Stimulated activated CD4-positive, alpha-beta T cell treated with anti-CD3 and anti-CD28 coated beads, TNF-alpha, amount 100 ng/mL, for 1 hour (primary cell): ENCODE results near the gene ZNF467.
A peak's percentile ranks its signal among the peaks of the same experiment; 100 is the strongest.

Experiments
- DNase-seq, 3 donors: peaks; one replicate each; pipeline ENCODE4 v3.0.0-alpha.2; 2020; ENCODE audit warnings: low read depth in 3 of 3, low spot score in 1 of 3

ZNF467 gene, protein sequence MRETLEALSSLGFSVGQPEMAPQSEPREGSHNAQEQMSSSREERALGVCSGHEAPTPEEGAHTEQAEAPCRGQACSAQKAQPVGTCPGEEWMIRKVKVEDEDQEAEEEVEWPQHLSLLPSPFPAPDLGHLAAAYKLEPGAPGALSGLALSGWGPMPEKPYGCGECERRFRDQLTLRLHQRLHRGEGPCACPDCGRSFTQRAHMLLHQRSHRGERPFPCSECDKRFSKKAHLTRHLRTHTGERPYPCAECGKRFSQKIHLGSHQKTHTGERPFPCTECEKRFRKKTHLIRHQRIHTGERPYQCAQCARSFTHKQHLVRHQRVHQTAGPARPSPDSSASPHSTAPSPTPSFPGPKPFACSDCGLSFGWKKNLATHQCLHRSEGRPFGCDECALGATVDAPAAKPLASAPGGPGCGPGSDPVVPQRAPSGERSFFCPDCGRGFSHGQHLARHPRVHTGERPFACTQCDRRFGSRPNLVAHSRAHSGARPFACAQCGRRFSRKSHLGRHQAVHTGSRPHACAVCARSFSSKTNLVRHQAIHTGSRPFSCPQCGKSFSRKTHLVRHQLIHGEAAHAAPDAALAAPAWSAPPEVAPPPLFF

GRCh38 chr7:149773446-149774236 is at the start of gene ZNF467:
Gene ZNF467 (minus strand): TSS chr7:149773588. CDS start chr7:149771032, 2,556 bp downstream.
- DNase-seq, result peak in 1 of 3 donors; percentile 12

GRCh38 chr7:149822353-149822943 is 49.1 kb upstream of the ZNF467 start:
- no peak for DNase-seq

DNA sequence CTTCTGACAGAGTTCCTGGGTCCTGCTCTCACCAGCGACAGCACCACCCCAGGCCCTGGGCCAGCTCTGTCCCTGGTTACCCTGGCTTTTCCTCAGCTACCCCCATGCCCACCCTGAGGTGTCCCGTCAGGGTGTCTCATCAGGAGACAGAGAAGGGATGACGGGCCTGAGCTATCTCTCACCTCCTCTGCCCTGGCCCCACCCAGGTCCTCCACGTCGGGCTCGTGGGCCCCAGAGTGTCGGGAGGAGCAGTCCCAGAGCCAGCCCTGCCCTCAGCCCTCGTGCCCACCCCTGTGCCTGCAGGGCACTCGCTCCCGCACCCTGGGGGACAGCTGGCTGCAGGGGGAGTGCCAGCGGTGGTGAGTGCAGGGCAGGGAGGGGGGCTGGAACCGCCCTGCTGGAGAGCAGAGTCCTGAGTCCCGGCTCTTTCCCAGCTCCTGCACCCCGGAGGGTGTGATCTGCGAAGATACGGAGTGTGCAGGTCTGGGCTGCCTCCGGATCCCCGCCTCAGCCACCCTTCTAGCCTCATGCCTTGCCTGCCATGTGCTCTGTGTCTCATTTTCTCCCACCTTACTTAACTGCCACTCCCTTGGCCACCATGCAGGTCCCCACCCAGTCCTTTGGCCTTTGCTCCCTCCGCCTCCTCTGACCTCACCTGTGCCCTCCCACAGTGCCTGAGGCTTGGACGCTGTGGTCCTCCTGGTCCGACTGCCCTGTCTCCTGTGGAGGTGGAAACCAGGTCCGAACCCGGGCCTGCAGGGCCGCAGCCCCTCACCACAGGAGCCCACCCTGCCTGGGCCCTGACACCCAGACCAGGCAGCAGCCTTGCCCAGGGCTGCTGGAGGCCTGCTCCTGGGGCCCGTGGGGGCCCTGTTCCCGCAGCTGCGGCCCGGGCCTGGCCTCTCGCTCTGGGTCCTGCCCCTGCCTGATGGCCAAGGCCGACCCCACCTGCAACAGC is 48.1 kb upstream of the ZNF467 start:
- DNase-seq, result no peak

- no peak for DNase-seq
Observed at GRCh38 chr7:149820622-149821190, 47.3 kb upstream of the ZNF467 start.

DNA sequence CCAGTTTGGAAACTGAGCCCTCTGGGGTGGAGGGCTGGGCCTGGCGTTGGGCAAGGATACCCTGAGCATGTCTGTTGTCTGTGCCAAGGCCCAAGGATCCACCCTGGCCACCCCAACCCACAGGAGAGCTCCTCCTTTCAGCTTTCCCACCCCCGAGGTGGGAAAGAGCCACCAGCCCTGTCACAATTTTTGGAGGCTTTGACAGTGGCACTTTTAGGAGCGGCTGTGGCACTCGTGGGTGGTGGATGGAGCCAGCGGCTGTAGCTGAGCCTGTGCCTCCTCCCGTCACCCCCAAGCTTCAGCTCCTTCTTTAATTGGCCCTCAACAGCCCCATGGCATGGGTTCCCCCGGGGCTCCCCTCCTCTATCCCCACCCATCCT is 46.6 kb upstream of the ZNF467 start:
- DNase-seq, result no peak

GRCh38 chr7:149819141-149819960 is 46.0 kb upstream of the ZNF467 start:
- DNase-seq, result no peak

DNA sequence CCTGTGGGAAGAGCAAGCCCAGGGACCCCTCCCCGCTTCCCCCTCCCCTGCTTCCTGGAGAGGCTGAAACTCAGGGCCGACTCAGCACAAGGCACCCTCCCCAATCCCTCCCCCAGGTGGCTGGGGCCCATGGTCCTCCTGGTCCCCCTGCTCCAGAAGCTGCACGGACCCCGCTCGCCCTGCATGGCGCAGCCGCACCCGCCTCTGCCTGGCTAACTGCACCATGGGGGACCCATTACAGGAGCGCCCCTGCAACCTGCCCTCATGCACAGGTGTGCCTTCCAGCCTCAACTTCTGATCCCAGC is 45.1 kb upstream of the ZNF467 start:
- no peak for DNase-seq

- no peak for DNase-seq
Observed at GRCh38 chr7:149817836-149818535, 44.6 kb upstream of the ZNF467 start.

- no peak for DNase-seq
Observed at GRCh38 chr7:149817301-149817771, 43.9 kb upstream of the ZNF467 start.

- no peak for DNase-seq
Observed at GRCh38 chr7:149816794-149817193, 43.4 kb upstream of the ZNF467 start.

DNA sequence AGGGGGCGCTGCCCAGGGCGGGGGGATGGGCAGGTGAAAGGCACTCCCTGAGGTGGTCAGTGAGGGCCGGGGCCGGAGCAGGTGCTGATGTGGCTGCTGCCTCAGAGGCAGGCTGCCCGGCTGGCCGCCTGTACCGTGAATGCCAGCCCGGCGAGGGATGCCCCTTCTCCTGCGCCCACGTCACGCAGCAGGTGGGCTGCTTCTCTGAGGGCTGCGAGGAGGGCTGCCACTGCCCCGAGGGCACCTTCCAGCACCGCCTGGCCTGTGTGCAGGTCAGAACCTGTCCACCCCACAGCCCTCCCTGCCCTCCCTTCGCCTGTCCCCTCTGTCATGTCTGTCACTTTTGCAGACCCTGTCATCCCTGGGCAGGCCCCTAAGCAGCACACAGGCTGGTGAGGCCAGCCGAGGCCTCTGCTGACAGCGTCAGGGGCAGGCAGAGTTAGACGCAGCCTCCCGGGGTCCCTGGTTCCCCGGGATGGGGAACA is 42.9 kb upstream of the ZNF467 start:
- DNase-seq, result no peak

DNA sequence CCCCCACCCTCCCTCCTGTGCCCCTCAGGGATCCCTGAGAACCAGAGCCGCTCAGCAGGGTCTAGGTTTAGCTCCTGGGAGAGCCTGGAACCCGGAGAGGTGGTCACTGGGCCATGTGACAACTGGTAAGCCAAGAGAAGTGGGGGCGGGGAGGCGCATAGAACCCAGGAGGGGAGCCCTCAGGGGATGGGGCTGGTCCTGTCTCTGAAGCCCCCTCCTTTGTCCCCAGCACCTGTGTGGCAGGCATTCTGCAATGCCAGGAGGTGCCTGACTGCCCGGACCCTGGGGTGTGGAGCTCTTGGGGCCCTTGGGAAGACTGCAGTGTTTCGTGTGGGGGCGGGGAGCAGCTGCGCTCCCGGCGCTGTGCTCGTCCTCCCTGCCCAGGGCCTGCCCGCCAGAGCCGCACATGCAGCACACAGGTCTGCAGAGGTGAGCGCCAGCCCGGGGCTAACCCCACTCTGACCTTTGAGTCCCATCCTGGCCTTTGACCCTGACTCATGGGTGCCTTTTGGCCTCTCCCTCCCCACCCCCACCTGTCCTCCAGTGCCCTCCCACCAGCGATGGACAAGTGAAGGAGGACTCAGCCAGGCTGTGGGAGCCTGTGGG is 42.4 kb upstream of the ZNF467 start:
- DNase-seq, result no peak

- no peak for DNase-seq
Observed at GRCh38 chr7:149815121-149815520, 41.7 kb upstream of the ZNF467 start.

DNA sequence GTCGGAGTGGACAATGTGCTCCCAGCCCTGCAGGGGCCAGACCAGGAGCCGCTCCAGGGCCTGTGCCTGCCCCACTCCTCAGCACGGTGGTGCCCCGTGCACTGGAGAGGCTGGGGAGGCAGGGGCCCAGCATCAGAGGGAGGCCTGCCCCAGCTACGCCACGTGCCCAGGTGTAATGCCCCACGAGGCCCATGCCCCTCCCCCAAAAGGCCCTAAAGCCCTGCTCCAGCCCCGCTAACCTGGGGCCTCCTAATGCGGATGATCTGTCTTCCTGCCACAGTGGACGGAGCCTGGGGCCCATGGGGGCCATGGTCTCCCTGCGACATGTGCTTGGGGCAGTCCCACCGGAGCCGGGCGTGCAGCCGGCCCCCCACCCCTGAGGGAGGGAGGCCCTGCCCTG is 41.1 kb upstream of the ZNF467 start:
- DNase-seq, result no peak

GRCh38 chr7:149813254-149814035 is 40.1 kb upstream of the ZNF467 start:
- no peak for DNase-seq

DNA sequence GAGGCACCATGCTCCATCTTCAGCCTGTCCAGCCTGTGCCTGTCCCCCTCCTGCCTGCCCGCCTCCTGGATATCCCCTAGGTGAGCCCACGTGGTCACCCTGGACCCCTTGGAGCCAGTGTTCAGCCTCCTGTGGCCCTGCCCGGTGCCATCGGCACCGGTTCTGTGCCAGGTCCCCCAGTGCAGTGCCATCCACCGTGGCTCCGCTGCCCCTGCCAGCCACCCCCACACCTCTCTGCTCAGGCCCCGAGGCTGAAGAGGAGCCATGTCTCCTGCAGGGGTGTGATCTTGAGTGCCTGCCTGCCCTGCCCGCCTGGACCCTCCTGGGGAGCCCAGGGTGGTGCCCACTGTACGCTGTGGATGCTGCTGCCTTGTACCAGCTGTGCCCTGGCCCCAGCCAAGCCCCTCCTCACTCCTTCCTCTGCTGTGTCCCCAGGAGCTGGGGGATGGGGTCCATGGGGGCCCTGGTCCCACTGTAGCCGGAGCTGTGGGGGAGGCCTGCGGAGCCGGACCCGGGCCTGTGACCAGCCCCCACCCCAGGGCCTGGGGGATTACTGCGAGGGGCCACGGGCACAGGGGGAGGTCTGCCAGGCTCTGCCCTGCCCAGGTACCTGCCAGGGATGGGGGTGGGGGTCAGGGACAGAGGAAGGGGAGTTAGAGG is 38.6 kb upstream of the ZNF467 start:
- no peak for DNase-seq

DNA sequence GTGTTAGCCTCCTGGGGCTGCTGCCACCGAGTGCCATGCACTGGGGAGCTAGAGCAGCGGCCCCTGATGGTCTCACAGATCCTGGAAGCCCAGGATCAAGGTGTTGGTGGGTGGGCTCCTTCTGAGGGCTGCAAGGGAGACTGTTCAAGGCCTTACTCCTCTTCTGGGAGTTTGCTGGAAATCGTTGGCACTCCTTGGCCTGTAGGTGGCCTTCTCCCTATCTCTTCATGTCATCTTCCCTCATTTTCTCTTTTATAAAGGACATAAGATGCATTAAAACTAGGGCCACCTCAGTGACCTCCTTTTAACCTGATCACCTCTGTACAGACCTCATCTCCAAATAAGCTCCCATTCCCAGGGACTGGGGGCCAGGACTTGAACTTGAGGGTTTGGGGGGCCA is 37.8 kb upstream of the ZNF467 start:
- DNase-seq, result no peak
